Measurements from ENCODE around the gene CCDC50.

GRCh38 chr3:191398607-191399006 is 69.4 kb downstream of the CCDC50 start:
- no peak for TF ChIP-seq CTCF (IDR thresholded peaks at IDR 0.05; ENCODE audit: extremely low read depth in 1 of 2, insufficient read depth in 1 of 2, low read depth in 1 of 2, low read length in 2 of 2)
- no peak for TF ChIP-seq POLR2A (IDR thresholded peaks at IDR 0.05; ENCODE audit: low read depth, low read length)

Measured in endothelial cell of umbilical vein (primary cell).